GM19025 (cell line): ENCODE data around the gene TAF11L9.
"Not testable (repeated sequence)": the region's sequence is repeated elsewhere in the genome, so short reads cannot be mapped to it uniquely, and the experiment has no call there.

Source experiments
- ATAC-seq: cut with Tn5 transposase; IDR thresholded peaks from one replicate; pipeline ENCODE4 v1.9.1; 2021; ENCODE audit warnings: mild to moderate bottlenecking, low read depth, moderate library complexity; ENCODE audit not compliant: unreplicated experiment

The TAF11L9 gene

DNA sequence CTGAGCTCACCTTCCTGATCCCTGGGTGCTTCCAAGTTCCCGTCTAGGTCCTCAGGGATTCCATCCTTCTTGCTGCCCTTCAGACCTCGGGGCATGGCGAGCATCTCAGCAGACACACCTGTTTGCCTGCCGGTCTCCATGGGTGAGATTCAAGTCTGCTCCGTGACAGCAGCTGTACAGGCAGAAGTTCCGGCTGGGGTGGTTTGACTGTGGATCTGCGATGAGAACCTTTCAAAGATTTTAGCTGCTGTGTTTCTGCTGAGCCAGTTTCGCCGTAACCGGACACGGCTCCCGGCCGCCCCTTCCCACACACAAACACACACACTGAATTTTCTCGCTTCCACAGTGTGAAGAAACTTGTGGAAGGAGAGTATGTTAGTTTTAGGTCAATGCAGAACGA is at the start of gene TAF11L9:
Gene TAF11L9, minus strand, starts transcription at position 140 of the 400 bp plus-strand sequence.
- not testable (repeated sequence) for ATAC-seq

DNA sequence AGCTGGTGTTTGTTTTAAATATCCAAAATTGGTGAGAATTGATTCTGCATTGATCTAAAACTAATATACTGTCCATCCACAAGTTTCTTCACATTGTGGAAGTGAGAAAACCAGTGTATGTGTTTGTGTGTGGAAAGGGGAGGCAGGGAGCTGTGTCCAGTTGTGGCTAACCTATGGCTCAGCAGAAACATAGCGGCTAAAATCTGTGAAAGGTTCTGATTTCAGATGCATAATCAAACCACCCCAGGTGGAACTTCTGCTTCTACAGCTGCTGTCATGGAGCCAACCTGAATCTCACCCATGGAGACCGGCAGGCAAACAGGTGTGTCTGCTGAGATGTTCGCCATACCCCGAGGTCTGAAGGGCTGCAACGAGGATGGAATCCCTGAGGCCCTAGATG is 40.0 kb upstream of the TAF11L9 start, which contains the start of gene TAF11L14:
Gene TAF11L14, plus strand, starts transcription at position 301 of the 400 bp plus-strand sequence.
- ATAC-seq = no peak

DNA sequence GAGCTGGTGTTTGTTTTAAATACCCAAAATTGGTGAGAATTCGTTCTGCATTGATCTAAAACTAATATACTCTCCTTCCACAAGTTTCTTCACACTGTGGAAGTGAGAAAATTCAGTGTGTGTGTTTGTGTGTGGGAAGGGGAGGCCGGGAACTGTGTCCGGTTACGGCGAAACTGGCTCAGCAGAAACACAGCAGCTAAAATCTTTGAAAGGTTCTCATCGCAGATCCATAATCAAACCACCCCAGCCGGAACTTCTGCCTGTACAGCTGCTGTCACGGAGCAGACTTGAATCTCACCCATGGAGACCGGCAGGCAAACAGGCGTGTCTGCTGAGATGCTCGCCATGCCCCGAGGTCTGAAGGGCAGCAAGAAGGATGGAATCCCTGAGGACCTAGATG is 37.6 kb upstream of the TAF11L9 start, which contains the start of gene TAF11L13:
Gene TAF11L13, plus strand, starts transcription at position 301 of the 400 bp plus-strand sequence.
- ATAC-seq = not testable (repeated sequence)

DNA sequence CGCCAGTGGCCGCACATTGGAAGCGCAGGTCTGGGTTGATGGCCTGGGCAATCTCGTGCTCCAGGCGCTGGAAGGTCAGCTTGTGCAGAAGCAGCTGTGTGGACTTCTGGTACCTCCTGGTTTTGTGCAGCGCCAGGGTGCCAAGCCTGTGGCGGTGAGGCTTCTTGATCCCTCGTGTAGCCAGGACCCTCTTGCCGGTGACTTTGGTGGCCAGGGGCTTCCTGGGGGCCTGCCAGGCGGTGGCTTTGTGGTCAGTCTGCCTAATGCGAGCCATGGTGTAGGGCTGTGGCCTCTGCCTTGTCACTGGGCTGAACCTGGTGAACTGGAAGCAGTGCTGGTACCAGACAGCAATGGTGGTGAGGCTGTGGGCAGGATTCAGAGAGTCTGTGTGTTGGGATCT is 31.5 kb upstream of the TAF11L9 start:
- ATAC-seq = no peak

DNA sequence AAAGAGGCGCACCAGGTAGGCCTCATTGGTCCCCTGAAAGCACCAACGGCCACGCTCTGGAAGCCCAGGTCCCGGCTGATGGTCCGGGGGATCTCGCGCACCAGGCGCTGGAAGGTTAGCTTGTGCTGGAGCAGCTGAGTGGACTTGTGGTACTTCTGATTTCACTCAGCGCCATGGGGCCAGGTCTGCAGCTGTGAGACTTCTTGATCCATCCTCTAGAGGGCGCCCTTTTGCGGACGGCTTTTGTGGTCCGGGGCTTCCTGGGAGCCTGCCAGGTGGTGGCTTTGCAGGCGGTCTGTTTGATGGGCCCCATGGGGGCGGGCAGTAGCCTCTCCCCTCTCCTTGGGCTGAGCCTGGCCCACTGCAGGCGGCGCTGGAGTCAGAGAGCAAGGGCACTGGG is 26.4 kb upstream of the TAF11L9 start:
- no peak for ATAC-seq

DNA sequence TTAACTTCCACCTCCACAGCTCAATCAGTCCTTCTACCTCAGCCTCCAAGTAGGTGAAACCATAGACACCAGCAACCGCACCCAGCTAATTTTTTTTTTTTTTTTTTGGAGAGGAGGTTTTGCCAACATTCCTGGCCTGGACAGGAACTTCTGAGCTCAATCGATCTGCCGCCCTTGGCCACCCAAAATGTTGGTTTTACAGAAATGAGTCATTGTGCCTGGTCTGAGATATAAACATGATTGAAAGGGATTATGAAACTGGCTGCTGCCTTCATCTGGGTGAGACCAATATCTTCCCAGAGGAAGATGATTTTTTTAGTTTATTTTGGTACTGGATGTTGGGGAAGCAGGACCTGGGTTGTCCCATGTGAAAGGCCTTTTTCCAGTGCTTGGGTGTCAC is 25.2 kb upstream of the TAF11L9 start:
- no peak for ATAC-seq

DNA sequence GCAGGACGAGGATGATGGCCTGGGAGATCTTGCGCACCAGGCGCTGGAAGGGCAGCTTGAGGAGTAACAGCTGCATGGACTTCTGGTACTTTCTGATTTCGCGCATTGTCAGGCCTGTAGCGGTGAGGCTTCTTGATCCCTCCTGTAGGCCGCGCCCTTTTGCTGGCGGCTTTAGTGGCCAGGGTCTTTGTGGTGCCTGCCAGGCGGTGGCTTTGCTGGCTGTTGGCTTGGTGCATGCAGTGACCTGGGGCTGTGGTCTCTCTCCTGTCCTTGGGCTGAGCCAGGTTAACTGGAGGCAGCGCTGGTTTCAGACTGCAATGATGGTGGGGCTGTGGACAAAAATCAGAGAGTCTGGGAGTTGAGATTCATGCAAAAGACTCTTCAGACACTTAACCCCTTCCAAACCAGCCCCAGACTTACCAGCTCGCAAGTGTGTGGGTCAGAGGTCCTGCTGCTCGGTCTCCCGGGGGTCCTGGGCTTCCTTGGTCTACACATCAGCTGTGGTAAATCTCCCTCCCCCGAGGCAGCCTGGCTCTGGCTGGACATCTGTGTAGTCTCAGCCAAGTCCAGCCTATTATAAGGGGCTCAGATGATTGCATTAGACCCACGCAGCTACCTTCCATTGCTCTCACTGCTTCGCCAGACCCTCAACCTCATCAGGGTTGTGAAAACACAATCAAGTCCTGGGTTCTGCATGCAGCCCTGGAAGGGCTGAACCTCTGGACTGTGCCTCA is 20.8 kb upstream of the TAF11L9 start:
- no peak for ATAC-seq

DNA sequence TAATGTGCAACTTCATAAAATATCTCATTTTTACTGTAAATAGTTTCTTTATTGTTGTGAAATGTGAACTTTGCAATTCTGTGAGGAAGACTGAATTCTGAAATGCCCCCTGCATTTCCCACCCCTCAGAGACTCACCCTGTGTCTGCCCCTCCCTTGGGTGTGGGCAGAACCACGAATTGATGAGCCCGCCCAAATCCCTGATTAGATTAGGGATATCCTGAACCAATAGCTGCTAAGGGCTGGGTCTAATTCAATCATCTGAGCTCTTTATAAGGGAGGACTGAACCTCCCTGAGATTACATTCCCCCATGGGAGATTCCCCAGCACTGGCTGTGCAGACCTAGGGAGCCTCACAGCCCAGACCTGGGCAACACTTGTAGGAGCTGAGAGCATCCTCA is 15.9 kb upstream of the TAF11L9 start, which contains the start of gene TAF11L12:
Gene TAF11L12, plus strand, starts transcription at position 301 of the 400 bp plus-strand sequence.
- ATAC-seq = not testable (repeated sequence)

DNA sequence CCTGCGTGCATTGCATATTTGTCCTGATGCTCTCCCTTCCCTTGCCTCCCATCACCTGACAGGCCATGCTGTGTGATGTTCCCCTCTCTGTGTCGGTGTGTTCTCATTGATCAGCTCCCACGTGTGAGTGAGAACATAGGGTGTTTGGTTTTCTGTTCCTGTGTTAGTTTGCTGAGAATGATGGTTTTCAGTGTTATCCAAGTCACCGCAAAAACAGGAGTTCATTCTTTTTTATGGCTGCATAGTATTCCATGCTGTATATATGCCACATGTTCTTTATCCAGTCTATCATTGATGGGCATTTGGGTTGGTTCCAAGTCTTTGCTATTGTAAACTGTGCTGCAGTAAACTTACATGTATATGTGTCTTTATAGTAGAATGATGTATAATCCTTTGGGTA is 13.3 kb upstream of the TAF11L9 start:
- ATAC-seq = not testable (repeated sequence)

DNA sequence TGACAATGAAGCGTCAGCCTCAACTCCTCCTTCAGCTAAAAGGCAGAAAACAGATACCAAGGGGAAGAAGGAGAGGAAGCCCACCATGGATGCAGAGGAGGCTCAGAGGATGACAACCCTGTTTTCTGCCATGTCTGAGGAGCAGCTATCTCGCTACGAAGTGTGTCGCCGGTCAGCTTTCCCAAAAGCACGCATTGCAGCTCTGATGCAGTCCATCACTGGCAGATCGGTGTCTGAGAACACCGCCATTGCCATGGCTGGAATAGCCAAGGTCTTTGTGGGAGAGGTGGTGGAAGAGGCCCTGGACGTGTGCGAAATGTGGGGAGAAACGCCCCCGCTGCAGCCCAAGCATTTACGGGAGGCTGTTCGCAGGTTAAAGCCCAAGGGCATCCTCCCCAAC is 10.8 kb upstream of the TAF11L9 start:
- ATAC-seq = no peak

DNA sequence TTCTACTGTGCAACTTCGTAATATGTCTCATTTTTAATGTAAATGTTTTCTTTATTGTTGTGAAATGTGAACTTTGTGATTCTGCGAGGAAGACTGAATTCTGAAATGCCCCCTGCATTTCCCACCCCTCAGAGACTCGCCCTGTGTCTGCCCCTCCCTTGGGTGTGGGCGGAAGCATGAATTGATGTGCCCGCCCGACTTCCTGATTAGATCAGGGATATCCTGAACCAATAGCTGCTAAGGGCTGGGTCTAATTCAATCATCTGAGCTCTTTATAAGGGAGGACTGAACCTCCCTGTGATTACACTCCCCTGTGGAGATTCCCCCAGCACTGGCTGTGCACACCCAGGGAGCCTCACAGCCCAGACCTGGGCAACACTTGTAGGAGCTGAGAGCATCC is 9.7 kb upstream of the TAF11L9 start, which contains the start of gene TAF11L11:
Gene TAF11L11, plus strand, starts transcription at position 304 of the 400 bp plus-strand sequence.
- ATAC-seq = not testable (repeated sequence)

DNA sequence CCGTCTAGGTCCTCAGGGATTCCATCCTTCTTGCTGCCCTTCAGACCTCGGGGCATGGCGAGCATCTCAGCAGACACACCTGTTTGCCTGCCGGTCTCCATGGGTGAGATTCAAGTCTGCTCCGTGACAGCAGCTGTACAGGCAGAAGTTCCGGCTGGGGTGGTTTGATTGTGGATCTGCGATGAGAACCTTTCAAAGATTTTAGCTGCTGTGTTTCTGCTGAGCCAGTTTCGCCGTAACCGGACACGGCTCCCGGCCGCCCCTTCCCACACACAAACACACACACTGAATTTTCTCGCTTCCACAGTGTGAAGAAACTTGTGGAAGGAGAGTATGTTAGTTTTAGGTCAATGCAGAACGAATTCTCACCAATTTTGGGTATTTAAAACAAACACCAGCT is 3.5 kb upstream of the TAF11L9 start, which contains the start of gene TAF11L10:
Gene TAF11L10, minus strand, starts transcription at position 101 of the 400 bp plus-strand sequence.
- not testable (repeated sequence) for ATAC-seq

DNA sequence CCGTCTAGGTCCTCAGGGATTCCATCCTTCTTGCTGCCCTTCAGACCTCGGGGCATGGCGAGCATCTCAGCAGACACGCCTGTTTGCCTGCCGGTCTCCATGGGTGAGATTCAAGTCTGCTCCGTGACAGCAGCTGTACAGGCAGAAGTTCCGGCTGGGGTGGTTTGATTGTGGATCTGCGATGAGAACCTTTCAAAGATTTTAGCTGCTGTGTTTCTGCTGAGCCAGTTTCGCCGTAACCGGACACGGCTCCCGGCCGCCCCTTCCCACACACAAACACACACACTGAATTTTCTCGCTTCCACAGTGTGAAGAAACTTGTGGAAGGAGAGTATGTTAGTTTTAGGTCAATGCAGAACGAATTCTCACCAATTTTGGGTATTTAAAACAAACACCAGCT is 3.3 kb downstream of the TAF11L9 start, which contains the start of gene TAF11L8:
Gene TAF11L8, minus strand, starts transcription at position 101 of the 400 bp plus-strand sequence.
- ATAC-seq = not testable (repeated sequence)

DNA sequence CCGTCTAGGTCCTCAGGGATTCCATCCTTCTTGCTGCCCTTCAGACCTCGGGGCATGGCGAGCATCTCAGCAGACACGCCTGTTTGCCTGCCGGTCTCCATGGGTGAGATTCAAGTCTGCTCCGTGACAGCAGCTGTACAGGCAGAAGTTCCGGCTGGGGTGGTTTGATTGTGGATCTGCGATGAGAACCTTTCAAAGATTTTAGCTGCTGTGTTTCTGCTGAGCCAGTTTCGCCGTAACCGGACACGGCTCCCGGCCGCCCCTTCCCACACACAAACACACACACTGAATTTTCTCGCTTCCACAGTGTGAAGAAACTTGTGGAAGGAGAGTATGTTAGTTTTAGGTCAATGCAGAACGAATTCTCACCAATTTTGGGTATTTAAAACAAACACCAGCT is 8.5 kb downstream of the TAF11L9 start, which contains the start of gene TAF11L7:
Gene TAF11L7, minus strand, starts transcription at position 101 of the 400 bp plus-strand sequence.
- not testable (repeated sequence) for ATAC-seq
